H1 (cell line): Measurements from ENCODE around the gene GPER1. TPM values are rescaled to one million over a fixed set of nuclear protein-coding genes. Genes with fewer than 3 reads are reported as not detected.

Experiments used
- CTCF ChIA-PET: fragments of 300-600 bp; sonication (Branson Sonifier 250); formaldehyde crosslinking; loops from one replicate; lab custom pipeline; 2021; ENCODE audit not compliant: partially characterized antibody; lab: Charles Lee
- POLR2A ChIA-PET: fragments of 300-600 bp; sonication (Branson Sonifier 250); formaldehyde crosslinking; loops from one replicate; lab custom pipeline; 2021; ENCODE audit warnings: inconsistent platforms; ENCODE audit not compliant: partially characterized antibody; lab: Charles Lee
- DNase-seq, 2 experiments: peaks; one replicate each; pipeline versions ENCODE4 v3.0.0 to v3.0.0-alpha.2; 2010 to 2022; ENCODE audit warnings: low spot score in 2 of 2, low read depth in 1 of 2, mixed read lengths in 1 of 2
- FAIRE-seq: peaks from 2 replicates; lab custom pipeline; 2011; peaks lifted over from hg19 to GRCh38; lab: Jason Lieb, UNC
- H2AFZ ChIP-seq: 2 replicates; pipeline ENCODE4 v1.8.1; 2012; ENCODE audit warnings: low read length, inconsistent platforms
- H2AK5ac ChIP-seq: 2 replicates; pipeline ENCODE4 v1.6.1; 2013; ENCODE audit warnings: low read depth, low read length
- H2BK120ac ChIP-seq: replicated peaks from 2 replicates; pipeline ENCODE3; 2013; ENCODE audit warnings: low read depth, low read length, inconsistent platforms
- H2BK12ac ChIP-seq: 2 replicates; pipeline ENCODE4 v1.6.1; 2013; ENCODE audit warnings: low read depth, low read length
- H2BK15ac ChIP-seq: 2 replicates; pipeline ENCODE4 v1.6.1; 2013; ENCODE audit warnings: low read length
- H2BK20ac ChIP-seq: 2 replicates; pipeline ENCODE4 v1.6.1; 2013; ENCODE audit warnings: low read length
- H2BK5ac ChIP-seq: 2 replicates; pipeline ENCODE4 v1.6.1; 2013; ENCODE audit warnings: low read depth, low read length
- H3K14ac ChIP-seq: 2 replicates; pipeline ENCODE4 v1.6.1; 2013; ENCODE audit warnings: inconsistent platforms; ENCODE audit not compliant: insufficient read length
- H3K18ac ChIP-seq: 2 replicates; pipeline ENCODE4 v1.6.1; 2013; ENCODE audit warnings: low read length; ENCODE audit errors: extremely low read depth
- H3K23ac ChIP-seq: 2 replicates; pipeline ENCODE4 v1.6.1; 2013; ENCODE audit warnings: inconsistent platforms; ENCODE audit not compliant: insufficient read length
- H3K23me2 ChIP-seq: 2 replicates; pipeline ENCODE4 v1.6.1; 2013; ENCODE audit warnings: low read depth, low read length
- H3K27ac ChIP-seq: 2 replicates; pipeline ENCODE4 v1.6.1; 2011; ENCODE audit warnings: low read depth, low read length, inconsistent platforms
- H3K27me3 ChIP-seq, 4 experiments: replicated peaks in 1 of 4; 1 replicate in 1 of 4; 2 replicates in 3 of 4; pipeline versions ENCODE4 v1.6.1 to v1.8.1; 2011 to 2013; ENCODE audit warnings: low read length in 3 of 4, mild to moderate bottlenecking in 3 of 4, inconsistent platforms in 2 of 4, mixed read lengths in 2 of 4, moderate library complexity in 1 of 4; ENCODE audit not compliant: control insufficient read depth in 3 of 4, insufficient read depth in 3 of 4; ENCODE audit errors: extremely low read depth in 1 of 4
- H3K36me3 ChIP-seq, 4 experiments: 2 replicates each; pipeline versions ENCODE4 v1.6.1 to v1.8.1; 2011 to 2013; ENCODE audit warnings: mild to moderate bottlenecking in 4 of 4, low read length in 3 of 4, moderate library complexity in 2 of 4, control low read depth in 1 of 4, inconsistent platforms in 1 of 4; ENCODE audit not compliant: insufficient read depth in 4 of 4, control insufficient read depth in 2 of 4
- H3K4ac ChIP-seq: replicated peaks from 2 replicates; pipeline ENCODE3; 2013; ENCODE audit warnings: low read length, low read depth, mixed read lengths, inconsistent platforms; ENCODE audit not compliant: insufficient read length
- H3K4me1 ChIP-seq, 4 experiments: replicated peaks in 1 of 4; 1 replicate in 1 of 4; 2 replicates in 3 of 4; pipeline versions ENCODE4 v1.6.1 to v1.8.1; 2011 to 2013; ENCODE audit warnings: low read length in 3 of 4, inconsistent platforms in 2 of 4, mixed read lengths in 1 of 4; ENCODE audit not compliant: insufficient read depth in 4 of 4, control insufficient read depth in 3 of 4
- H3K4me2 ChIP-seq, 2 experiments: 2 replicates each; pipeline versions ENCODE4 v1.6.1 to v1.8.1; 2011 to 2013; ENCODE audit warnings: low read depth in 2 of 2, low read length in 2 of 2, control low read depth in 1 of 2, inconsistent platforms in 1 of 2, mild to moderate bottlenecking in 1 of 2; ENCODE audit not compliant: insufficient read depth in 1 of 2
- H3K4me3 ChIP-seq, 4 experiments: fragments of 200-600, 300-600 bp in 1 of 4; sonication (generic), shearing (Covaris generic), sonication (Bioruptor Twin) in 1 of 4; 2 replicates each; pipeline versions ENCODE4 v1.5.1 to v1.8.1; 2011 to 2016; ENCODE audit warnings: low read length in 4 of 4, low read depth in 3 of 4, control low read depth in 2 of 4, inconsistent platforms in 2 of 4, mild to moderate bottlenecking in 2 of 4, mixed read lengths in 1 of 4, moderate library complexity in 1 of 4; ENCODE audit not compliant: insufficient read depth in 2 of 4; ENCODE audit errors: extremely low read depth in 1 of 4
- H3K56ac ChIP-seq: replicated peaks from 2 replicates; pipeline ENCODE3; 2013; ENCODE audit warnings: low read depth, mild to moderate bottlenecking, mixed read lengths, low read length, inconsistent platforms; ENCODE audit not compliant: insufficient read length
- H3K79me1 ChIP-seq: 2 replicates; pipeline ENCODE4 v1.6.1; 2013; ENCODE audit warnings: low read depth, low read length, control low read depth
- H3K79me2 ChIP-seq, 2 experiments: 2 replicates each; pipeline versions ENCODE4 v1.6.1 to v1.8.1; 2012 to 2013; ENCODE audit warnings: low read length in 2 of 2, mild to moderate bottlenecking in 2 of 2, inconsistent platforms in 1 of 2; ENCODE audit not compliant: insufficient read depth in 2 of 2, control insufficient read depth in 1 of 2
- H3K9ac ChIP-seq, 4 experiments: replicated peaks in 1 of 4; 1 replicate in 1 of 4; 2 replicates in 3 of 4; pipeline versions ENCODE4 v1.6.1 to v1.8.1; 2011 to 2013; ENCODE audit warnings: low read depth in 3 of 4, low read length in 3 of 4, control low read depth in 2 of 4, mild to moderate bottlenecking in 2 of 4, moderate library complexity in 2 of 4, inconsistent platforms in 1 of 4; ENCODE audit errors: extremely low read depth in 1 of 4
- H3K9me3 ChIP-seq, 2 experiments: 2 replicates each; pipeline versions ENCODE4 v1.6.1 to v1.8.1; 2012 to 2013; ENCODE audit warnings: mild to moderate bottlenecking in 2 of 2, moderate library complexity in 2 of 2, control low read depth in 1 of 2, inconsistent platforms in 1 of 2, low read depth in 1 of 2, low read length in 1 of 2, mixed read lengths in 1 of 2; ENCODE audit not compliant: insufficient read depth in 2 of 2
- H4K20me1 ChIP-seq, 2 experiments: replicated peaks in 1 of 2; 2 replicates each; pipeline versions ENCODE3 to v1.8.1; 2011 to 2013; ENCODE audit warnings: inconsistent platforms in 2 of 2, low read length in 2 of 2, mild to moderate bottlenecking in 1 of 2; ENCODE audit not compliant: insufficient read depth in 2 of 2, control insufficient read depth in 1 of 2
- H4K5ac ChIP-seq: 2 replicates; pipeline ENCODE4 v1.6.1; 2013; ENCODE audit warnings: low read length, low read depth, mixed read lengths, inconsistent platforms; ENCODE audit not compliant: insufficient read length
- H4K8ac ChIP-seq: 2 replicates; pipeline ENCODE4 v1.8.0; 2013; ENCODE audit warnings: mild to moderate bottlenecking, moderate library complexity, low read length, inconsistent platforms; ENCODE audit not compliant: insufficient read depth; ENCODE audit errors: extremely low read depth
- H4K91ac ChIP-seq: replicated peaks from 2 replicates; pipeline ENCODE3; 2013; ENCODE audit warnings: low read length, mixed read lengths, inconsistent platforms; ENCODE audit not compliant: insufficient read length
- BCL11A ChIP-seq, 2 experiments: IDR thresholded peaks; one replicate each; pipeline ENCODE4 v1.6.1; 2011; ENCODE audit warnings: low read depth in 2 of 2, low read length in 2 of 2, mild to moderate bottlenecking in 2 of 2
- BRCA1 ChIP-seq: IDR thresholded peaks from 2 replicates; pipeline ENCODE4 v1.6.1; 2012; ENCODE audit warnings: low read depth, low read length, improper control_type of control experiment
- CTBP2 ChIP-seq: IDR thresholded peaks from 2 replicates; pipeline ENCODE4 v1.7.0; 2011; ENCODE audit warnings: borderline replicate concordance, mild to moderate bottlenecking, moderate library complexity, mixed read lengths, low read length; ENCODE audit not compliant: insufficient read depth, insufficient read length
- GABPA ChIP-seq: IDR thresholded peaks from 2 replicates; pipeline ENCODE4 v1.6.1; 2011; ENCODE audit warnings: mild to moderate bottlenecking, low read length, moderate library complexity, borderline replicate concordance; ENCODE audit not compliant: insufficient read depth
- HDAC6 ChIP-seq: IDR thresholded peaks from one replicate; pipeline ENCODE4 v1.7.1; 2012; ENCODE audit warnings: low read depth, mild to moderate bottlenecking, inconsistent platforms, low read length, moderate library complexity
- JUND ChIP-seq: IDR thresholded peaks from 2 replicates; pipeline ENCODE4 v1.6.1; 2011; ENCODE audit warnings: mild to moderate bottlenecking, improper control_type of control experiment, low read length
- MAFK ChIP-seq: IDR thresholded peaks from 2 replicates; pipeline ENCODE4 v1.6.1; 2012; ENCODE audit warnings: low read depth, mild to moderate bottlenecking, improper control_type of control experiment, low read length
- SIX5 ChIP-seq: IDR thresholded peaks from 2 replicates; pipeline ENCODE4 v1.6.1; 2011; ENCODE audit warnings: mild to moderate bottlenecking, low read depth, low read length
- TCF12 ChIP-seq: IDR thresholded peaks from 2 replicates; pipeline ENCODE4 v1.6.1; 2011; ENCODE audit warnings: low read depth, mild to moderate bottlenecking, low read length
- WGBS, 2 experiments: shearing (Covaris generic) in 1 of 2; methylation state at CpG; one replicate each; pipeline versions ENCODE4 v1.1.6 to v1.1.7; 2013 to 2015; ENCODE audit warnings: low lambda C conversion rate in 2 of 2, mixed read lengths in 2 of 2, inconsistent platforms in 1 of 2, low coverage in 1 of 2, missing lambda C conversion rate in 1 of 2; ENCODE audit not compliant: insufficient replicate concordance in 2 of 2, insufficient coverage in 1 of 2, insufficient read length in 1 of 2; ENCODE audit errors: extremely low coverage in 1 of 2, missing lambda C conversion rate in 1 of 2; 5-methylcytosine and 5-hydroxymethylcytosine counted together
- polyA plus RNA-seq, 7 experiments: library from polyadenylated mRNA; depleted of rRNA in 3 of 7; stranded (reverse) in 5 of 7; unstranded in 2 of 7; fragments of >200 nt in 5 of 7; fragments of 200-250 nt in 2 of 7; gene quantifications; 1 replicate in 5 of 7; 2 replicates in 1 of 7; 4 replicates in 1 of 7; pipeline versions ENCODE4 v1.2.1 to v1.2.3, GENCODE V29; 2011 to 2013; ENCODE audit warnings: missing spikeins in 2 of 7, mixed read lengths in 2 of 7
- total RNA-seq: library from RNA; stranded (reverse); fragmentation: NEBNext Ultra II Directional; extraction: Animal tissue kit (Norgen Biotek cat#: 25700); gene quantifications from 2 replicates; pipeline ENCODE4 v1.2.1, GENCODE V29; 2021
- TF ChIP-seq, protein P1 (sequence below): IDR thresholded peaks from 2 replicates; pipeline ENCODE4 v1.6.1; 2012; ENCODE audit warnings: low read length, inconsistent platforms

The GPER1 gene
- total and polyA plus RNA-seq, 2 of the 8 experiments (the other 6 are each of a cell fraction or from before 2014, with no cell fraction given) = 0.24 to 0.47 TPM

DNA sequence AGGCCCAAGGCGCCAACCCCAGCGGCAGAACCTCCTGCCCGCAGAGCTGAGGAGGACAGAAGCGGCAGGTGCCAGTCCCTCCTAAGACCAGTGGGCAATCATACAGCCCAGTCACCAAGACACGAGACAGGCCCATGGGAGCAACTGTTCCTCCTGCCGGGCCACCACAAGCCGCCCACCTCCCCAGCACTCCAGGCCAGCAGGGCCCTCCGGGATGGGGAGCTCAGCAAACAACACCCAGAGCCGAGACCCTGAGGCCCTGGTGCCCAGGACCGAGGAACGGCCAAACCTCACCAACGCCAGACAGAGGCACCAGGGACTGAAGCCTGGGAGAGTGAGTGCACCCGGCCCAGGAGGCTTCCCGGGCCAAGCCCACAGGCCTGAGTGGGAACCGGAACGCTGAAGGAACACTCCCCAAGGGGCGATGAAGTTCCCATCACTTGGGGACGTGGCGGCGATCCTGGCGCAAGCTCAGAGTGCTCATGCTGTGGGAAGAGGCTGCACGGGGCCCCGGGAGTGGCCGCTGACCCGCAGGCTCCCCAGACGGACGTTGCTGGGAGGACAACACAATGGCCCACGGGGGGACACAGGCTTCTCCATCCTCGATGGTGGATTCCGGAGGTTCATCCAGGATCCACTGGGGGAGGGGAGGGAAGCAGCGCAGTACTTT, 35.1 kb downstream of the GPER1 start:
- 0 out of 2 replicates have a peak overlapping the region, but pooled peaks have one; percentile 63 for H2BK5ac ChIP-seq
- no peak for FAIRE-seq
- H2BK20ac ChIP-seq = no peak overlapping the region
- H3K4me1 ChIP-seq = peaks cover 0 to 14% (median 8%) of the 10 kb centered on the region in 4 experiments; a peak in 6 of 7 replicates
- no peaks in the 10 kb centered on the region for H3K9me3 ChIP-seq
- H3K4me3 ChIP-seq = no peak overlapping the region
- no peak overlapping the region for H3K23ac ChIP-seq
- no peak overlapping the region; a peak in 1 of 7 replicates for H3K9ac ChIP-seq
- peaks cover 0 to 14% (median 5%) of the 10 kb centered on the region in 4 experiments; a peak in 3 of 8 replicates for H3K36me3 ChIP-seq
- peaks cover 7 to 15% of the 10 kb centered on the region in 2 experiments for H4K20me1 ChIP-seq
- H3K23me2 ChIP-seq = no peaks in the 10 kb centered on the region
- no peak overlapping the region for H3K4me2 ChIP-seq
- peak overlapping the region; percentile 79 for H4K8ac ChIP-seq
- H3K79me1 ChIP-seq = peaks cover 7% of the 10 kb centered on the region; the same call in 1 of the 2 replicates
- peaks cover 0 to 46% of the 10 kb centered on the region in 2 experiments; a peak in 2 of 4 replicates for H3K79me2 ChIP-seq
- peak overlapping the region; percentile 35; the same call in 1 of the 2 replicates for H3K27ac ChIP-seq
- no peak for DNase-seq
- H3K14ac ChIP-seq = no peak overlapping the region
- peak overlapping the region; percentile 39; the same call in 1 of the 2 replicates for H2AK5ac ChIP-seq
- H3K18ac ChIP-seq = no peak overlapping the region
- ChIA-PET POLR2A (interaction anchor here (2.7 kb wide), 1 partner anchor 15 kb away, joined by 15 read pairs; a partner anchor contains a TSS), CTCF (interaction anchor here (0.7 to 3.6 kb wide), 24 partner anchors 8 to 249 kb away, joined by 3 to 14 read pairs (median 5); partner anchors contain the start of gene GPER1)
- 88% methylated on average over 28 of the region's 31 CpGs; no CpG with 5 or more reads in 1 of the 2 experiments for WGBS, 2 experiments
- no peak overlapping the region for H2BK120ac ChIP-seq
- H2BK12ac ChIP-seq = 0 out of 2 replicates have a peak overlapping the region, but pooled peaks have one; percentile 50
- no peak overlapping the region for H3K4ac ChIP-seq
- no peak overlapping the region for H2BK15ac ChIP-seq
- no peak overlapping the region for H2AFZ ChIP-seq
- H4K5ac ChIP-seq = no peak overlapping the region
- H3K27me3 ChIP-seq = no peaks in the 10 kb centered on the region
- H4K91ac ChIP-seq = no peak overlapping the region
- peak overlapping the region; percentile 53 for H3K56ac ChIP-seq
- TF ChIP-seq JUND (no peak), CTBP2 (no peak), TCF12 (no peak), BRCA1 (no peak), HDAC6 (no peak), BCL11A (IDR thresholded peaks at IDR 0.05; ENCODE audit: low read depth in 2 of 2, low read length in 2 of 2) (no peak), SIX5 (no peak), GABPA (no peak), MAFK (no peak)
- TF ChIP-seq, protein P1, sequence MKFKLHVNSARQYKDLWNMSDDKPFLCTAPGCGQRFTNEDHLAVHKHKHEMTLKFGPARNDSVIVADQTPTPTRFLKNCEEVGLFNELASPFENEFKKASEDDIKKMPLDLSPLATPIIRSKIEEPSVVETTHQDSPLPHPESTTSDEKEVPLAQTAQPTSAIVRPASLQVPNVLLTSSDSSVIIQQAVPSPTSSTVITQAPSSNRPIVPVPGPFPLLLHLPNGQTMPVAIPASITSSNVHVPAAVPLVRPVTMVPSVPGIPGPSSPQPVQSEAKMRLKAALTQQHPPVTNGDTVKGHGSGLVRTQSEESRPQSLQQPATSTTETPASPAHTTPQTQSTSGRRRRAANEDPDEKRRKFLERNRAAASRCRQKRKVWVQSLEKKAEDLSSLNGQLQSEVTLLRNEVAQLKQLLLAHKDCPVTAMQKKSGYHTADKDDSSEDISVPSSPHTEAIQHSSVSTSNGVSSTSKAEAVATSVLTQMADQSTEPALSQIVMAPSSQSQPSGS = no peak
